RWPE2 (cell line): ENCODE results near the gene DNAJB2.

ENCODE experiments used
- ATAC-seq: fragments of 200-7000 bp; cut with Tn5 transposase; 3 replicates; pipeline ENCODE4 v1.9.1; 2021; ENCODE audit warnings: low read depth
- DNase-seq: peaks from one replicate; pipeline ENCODE4 v3.0.0-alpha.2; 2020; ENCODE audit warnings: low spot score
- H3K27ac ChIP-seq: fragments of 450-650 bp; 2 replicates; pipeline ENCODE4 v1.5.1; 2017; ENCODE audit warnings: mild to moderate bottlenecking; ENCODE audit not compliant: poor library complexity, severe bottlenecking
- H3K27me3 ChIP-seq: fragments of 250-450 bp; sonication (Bioruptor Pico); 2 replicates; pipeline ENCODE4 v1.5.1; 2021; ENCODE audit warnings: mild to moderate bottlenecking, moderate library complexity; ENCODE audit not compliant: insufficient read depth, poor library complexity, severe bottlenecking
- H3K36me3 ChIP-seq: fragments of 250-450 bp; sonication (Bioruptor Pico); 2 replicates; pipeline ENCODE4 v1.5.1; 2020; ENCODE audit warnings: low read depth, mild to moderate bottlenecking, moderate library complexity
- H3K4me1 ChIP-seq: fragments of 250-450 bp; sonication (Bioruptor Pico); 2 replicates; pipeline ENCODE4 v1.5.1; 2021; ENCODE audit warnings: mild to moderate bottlenecking, moderate library complexity; ENCODE audit not compliant: insufficient read depth, poor library complexity, severe bottlenecking
- H3K4me3 ChIP-seq: fragments of 250-450 bp; sonication (Bioruptor Pico); 2 replicates; pipeline ENCODE4 v1.5.1; 2021; ENCODE audit warnings: mild to moderate bottlenecking, moderate library complexity; ENCODE audit not compliant: severe bottlenecking
- H3K9me3 ChIP-seq: fragments of 250-450 bp; sonication (Bioruptor Pico); 2 replicates; pipeline ENCODE4 v1.5.1; 2021; ENCODE audit warnings: mild to moderate bottlenecking, moderate library complexity; ENCODE audit not compliant: severe bottlenecking
- TF ChIP-seq, protein P1 (sequence below): fragments of 450-650 bp; IDR thresholded peaks from one replicate; pipeline ENCODE4 v1.5.1; 2017; ENCODE audit warnings: mild to moderate bottlenecking, moderate library complexity; ENCODE audit not compliant: poor library complexity, severe bottlenecking

The DNAJB2 gene

GRCh38 chr2:219252084-219252483 is 27.1 kb upstream of the DNAJB2 start:
- Histone ChIP-seq H3K27ac (peak overlapping the region; percentile 97), H3K4me3 (peak overlapping the region; percentile 67), H3K36me3 (peaks cover 39% of the 10 kb centered on the region), H3K4me1 (peaks cover 43% of the 10 kb centered on the region), H3K27me3 (no peaks in the 10 kb centered on the region), H3K9me3 (no peaks in the 10 kb centered on the region)
- DNase-seq = peak; percentile 69
- peak; percentile 12; the same call in 2 of the 3 replicates for ATAC-seq
- TF ChIP-seq, protein P1, sequence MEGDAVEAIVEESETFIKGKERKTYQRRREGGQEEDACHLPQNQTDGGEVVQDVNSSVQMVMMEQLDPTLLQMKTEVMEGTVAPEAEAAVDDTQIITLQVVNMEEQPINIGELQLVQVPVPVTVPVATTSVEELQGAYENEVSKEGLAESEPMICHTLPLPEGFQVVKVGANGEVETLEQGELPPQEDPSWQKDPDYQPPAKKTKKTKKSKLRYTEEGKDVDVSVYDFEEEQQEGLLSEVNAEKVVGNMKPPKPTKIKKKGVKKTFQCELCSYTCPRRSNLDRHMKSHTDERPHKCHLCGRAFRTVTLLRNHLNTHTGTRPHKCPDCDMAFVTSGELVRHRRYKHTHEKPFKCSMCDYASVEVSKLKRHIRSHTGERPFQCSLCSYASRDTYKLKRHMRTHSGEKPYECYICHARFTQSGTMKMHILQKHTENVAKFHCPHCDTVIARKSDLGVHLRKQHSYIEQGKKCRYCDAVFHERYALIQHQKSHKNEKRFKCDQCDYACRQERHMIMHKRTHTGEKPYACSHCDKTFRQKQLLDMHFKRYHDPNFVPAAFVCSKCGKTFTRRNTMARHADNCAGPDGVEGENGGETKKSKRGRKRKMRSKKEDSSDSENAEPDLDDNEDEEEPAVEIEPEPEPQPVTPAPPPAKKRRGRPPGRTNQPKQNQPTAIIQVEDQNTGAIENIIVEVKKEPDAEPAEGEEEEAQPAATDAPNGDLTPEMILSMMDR = no peak

- H3K27ac ChIP-seq = peak overlapping the region; percentile 97
- H3K27me3 ChIP-seq = no peaks in the 10 kb centered on the region
- ATAC-seq (no peak), DNase-seq (no peak)
- TF ChIP-seq, protein P1 = no peak
- peak overlapping the region; percentile 67 for H3K4me3 ChIP-seq
- no peaks in the 10 kb centered on the region for H3K9me3 ChIP-seq
- peaks cover 35% of the 10 kb centered on the region for H3K36me3 ChIP-seq
- H3K4me1 ChIP-seq = peaks cover 43% of the 10 kb centered on the region
Measured at GRCh38 chr2:219252570-219252899, 26.6 kb upstream of the DNAJB2 start.

DNA sequence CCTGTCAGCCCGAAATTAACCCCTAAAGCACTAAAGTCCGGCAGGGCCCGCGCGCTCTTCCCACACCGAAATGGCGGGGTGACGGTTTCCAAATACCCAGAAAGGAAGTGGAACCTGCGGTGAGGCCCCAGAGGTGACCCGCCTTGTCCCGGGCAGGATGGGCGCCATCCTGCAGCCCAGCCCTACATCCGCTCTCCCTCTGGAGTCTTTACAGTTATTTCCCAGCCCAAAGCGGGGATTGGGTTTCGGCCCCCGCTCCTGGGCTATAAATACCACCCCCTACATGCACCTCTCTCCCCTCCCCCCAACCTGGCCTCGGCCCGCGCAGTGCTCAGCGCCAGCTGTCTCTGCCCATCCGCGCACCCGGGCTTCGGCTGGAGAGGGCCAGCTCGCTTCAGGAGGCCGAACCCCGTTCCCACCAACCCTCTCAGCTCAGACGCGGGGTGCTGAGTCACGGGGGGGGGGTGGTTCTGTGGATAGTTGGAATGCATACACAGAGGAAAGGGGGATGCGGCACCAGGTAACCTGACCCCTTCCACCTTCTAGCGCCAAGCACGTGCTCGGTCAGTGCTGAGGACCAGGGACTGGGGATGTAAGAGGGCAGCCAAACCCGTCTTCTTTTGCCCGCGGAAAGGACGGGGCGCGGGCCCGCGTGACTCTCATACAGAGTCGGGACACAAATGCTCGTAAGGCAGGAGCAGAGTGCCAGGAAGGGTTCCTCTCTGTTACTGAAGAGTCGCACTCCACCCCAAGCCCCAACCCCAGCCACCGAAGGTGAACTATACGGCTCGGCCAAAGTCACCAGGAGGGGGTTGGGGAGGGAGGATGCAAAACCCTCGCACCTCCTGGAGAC is 26.0 kb upstream of the DNAJB2 start, which contains the start of gene TUBA4B:
TUBA4B (plus strand) TSS at position 344 of the 853 bp plus-strand sequence; CDS start at position 509, 165 bp downstream.
- Histone ChIP-seq H3K27ac (peak within 1 kb of the TSS; percentile 97), H3K36me3 (peaks cover 29% of the 10 kb centered on the region), H3K27me3 (no peaks in the 10 kb centered on the region), H3K9me3 (no peaks in the 10 kb centered on the region), H3K4me3 (peak within 1 kb of the TSS; percentile 67), H3K4me1 (peaks cover 40% of the 10 kb centered on the region)
- ATAC-seq (peak; percentile 33), DNase-seq (peak; percentile 64)
- TF ChIP-seq, protein P1 = no peak

- Histone ChIP-seq H3K4me3 (peak within 1 kb of the TSS; percentile 67), H3K27ac (peak within 1 kb of the TSS; percentile 97), H3K9me3 (no peaks in the 10 kb centered on the region), H3K27me3 (no peaks in the 10 kb centered on the region), H3K36me3 (peaks cover 25% of the 10 kb centered on the region), H3K4me1 (peaks cover 32% of the 10 kb centered on the region)
- ATAC-seq (peak; percentile 50), DNase-seq (peak; percentile 83)
- TF ChIP-seq, protein P1 = no peak
Measured at GRCh38 chr2:219253753-219254589, 25.2 kb upstream of the DNAJB2 start, which contains the start of gene TUBA4A. Gene TUBA4A (minus strand): TSS chr2:219253918. CDS start chr2:219253858, 60 bp downstream.
